ENCODE results near the gene LRFN3.
A peak's percentile ranks its signal among the peaks of the same experiment; 100 is the strongest.

The LRFN3 gene

GRCh38 chr19:35929876-35930275, 6.3 kb upstream of the LRFN3 start:
- peak overlapping the region; percentile 66 for H2AFZ ChIP-seq (ENCODE audit: low read depth, low read length)
- no peak for TF ChIP-seq EZH2 (IDR thresholded peaks at IDR 0.05; ENCODE audit: borderline replicate concordance, low read depth, low read length, severe bottlenecking)
- no peak for TF ChIP-seq CTCF (IDR thresholded peaks at IDR 0.05; ENCODE audit: borderline replicate concordance, extremely low read depth, low read length, poor library complexity, severe bottlenecking)
- no peak for DNase-seq
- no peak for ATAC-seq (ENCODE audit: insufficient read depth, low read depth)
- H3K27ac ChIP-seq (ENCODE audit: low read length), result no peak overlapping the region
- no peak overlapping the region for H3K4me3 ChIP-seq (ENCODE audit: low read depth in 1 of 2, low read length in 2 of 2)
- no peaks in the 10 kb centered on the region for H3K79me2 ChIP-seq (ENCODE audit: insufficient read depth, low read length)
- H3K9me3 ChIP-seq (ENCODE audit: insufficient read depth, low read length, severe bottlenecking), result no peaks in the 10 kb centered on the region
- peaks cover 26% of the 10 kb centered on the region for H3K4me1 ChIP-seq (ENCODE audit: insufficient read depth, low read length)
- no peaks in the 10 kb centered on the region for H3K36me3 ChIP-seq (ENCODE audit: insufficient read depth, low read length)
- no peak overlapping the region for H3K4me2 ChIP-seq (ENCODE audit: insufficient read depth, low read length)
- no peaks in the 10 kb centered on the region for H4K20me1 ChIP-seq (ENCODE audit: insufficient read depth, low read length)
- no peaks in the 10 kb centered on the region for H3K27me3 ChIP-seq (ENCODE audit: insufficient read depth, low read length, poor library complexity)
- no peak overlapping the region for H3K9ac ChIP-seq (ENCODE audit: low read depth, low read length)

- Histone ChIP-seq H3K9ac (ENCODE audit: low read depth, low read length) (peak overlapping the region; percentile 62), H3K9me3 (ENCODE audit: insufficient read depth, low read length, severe bottlenecking) (no peaks in the 10 kb centered on the region), H3K27me3 (ENCODE audit: insufficient read depth, low read length, poor library complexity) (no peaks in the 10 kb centered on the region), H3K4me1 (ENCODE audit: insufficient read depth, low read length) (peaks cover 38% of the 10 kb centered on the region), H3K27ac (ENCODE audit: low read length) (peak overlapping the region; percentile 71), H2AFZ (ENCODE audit: low read depth, low read length) (peak overlapping the region; percentile 87), H3K79me2 (ENCODE audit: insufficient read depth, low read length) (peaks cover 7% of the 10 kb centered on the region), H3K4me3 (ENCODE audit: low read depth in 1 of 2, low read length in 2 of 2) (peak overlapping the region; percentile 27 to 56; a peak in 3 of 4 replicates), H4K20me1 (ENCODE audit: insufficient read depth, low read length) (no peaks in the 10 kb centered on the region), H3K4me2 (ENCODE audit: insufficient read depth, low read length) (peak overlapping the region; percentile 78), H3K36me3 (ENCODE audit: insufficient read depth, low read length) (no peaks in the 10 kb centered on the region)
- peak; percentile 97 for ATAC-seq (ENCODE audit: insufficient read depth, low read depth)
- peak; percentile 100 for DNase-seq
- peak; percentile 96 for TF ChIP-seq CTCF (IDR thresholded peaks at IDR 0.05; ENCODE audit: borderline replicate concordance, extremely low read depth, low read length, poor library complexity, severe bottlenecking)
- no peak for TF ChIP-seq EZH2 (IDR thresholded peaks at IDR 0.05; ENCODE audit: borderline replicate concordance, low read depth, low read length, severe bottlenecking)
These were observed 4.9 kb upstream of the LRFN3 start for GRCh38 chr19:35931161-35931873.

- Histone ChIP-seq H3K27ac (ENCODE audit: low read length) (0 out of 2 replicates have a peak overlapping the region, but pooled peaks have one; percentile 13), H3K4me3 (ENCODE audit: low read depth in 1 of 2, low read length in 2 of 2) (peak overlapping the region in 1 of 2 experiments; percentile 44; a peak in 2 of 4 replicates), H3K4me1 (ENCODE audit: insufficient read depth, low read length) (peaks cover 42% of the 10 kb centered on the region), H2AFZ (ENCODE audit: low read depth, low read length) (peak overlapping the region; percentile 76), H3K4me2 (ENCODE audit: insufficient read depth, low read length) (peak overlapping the region; percentile 57), H3K9me3 (ENCODE audit: insufficient read depth, low read length, severe bottlenecking) (no peaks in the 10 kb centered on the region), H3K9ac (ENCODE audit: low read depth, low read length) (peak overlapping the region; percentile 30; the same call in 1 of the 2 replicates), H3K27me3 (ENCODE audit: insufficient read depth, low read length, poor library complexity) (no peaks in the 10 kb centered on the region), H3K36me3 (ENCODE audit: insufficient read depth, low read length) (no peaks in the 10 kb centered on the region; the same call in 1 of the 2 replicates), H3K79me2 (ENCODE audit: insufficient read depth, low read length) (peaks cover 12% of the 10 kb centered on the region), H4K20me1 (ENCODE audit: insufficient read depth, low read length) (no peaks in the 10 kb centered on the region)
- ATAC-seq (ENCODE audit: insufficient read depth, low read depth) (no peak), DNase-seq (no peak)
- TF ChIP-seq EZH2 (IDR thresholded peaks at IDR 0.05; ENCODE audit: borderline replicate concordance, low read depth, low read length, severe bottlenecking) (no peak), CTCF (IDR thresholded peaks at IDR 0.05; ENCODE audit: borderline replicate concordance, extremely low read depth, low read length, poor library complexity, severe bottlenecking) (no peak)
These were observed 4.3 kb upstream of the LRFN3 start for GRCh38 chr19:35931874-35932202.

All from DND-41 (cell line).